Lower leg skin (tissue), 4 donors: Measurements from ENCODE around the gene OSBPL3. TPM values are rescaled to one million over a fixed set of nuclear protein-coding genes. Genes with fewer than 3 reads are reported as not detected.
A peak's percentile ranks its signal among the peaks of the same experiment; 100 is the strongest.

Source experiments
- DNase-seq, 2 donors: peaks; one replicate each; pipeline ENCODE4 v3.0.0-alpha.2; 2019; ENCODE audit warnings: low spot score in 2 of 2
- H3K4me3 ChIP-seq: fragments of 200-600 bp; sonication (generic); 2 replicates; pipeline ENCODE4 v1.5.1; 2017; ENCODE audit warnings: mild to moderate bottlenecking, low read depth; ENCODE audit not compliant: poor library complexity, severe bottlenecking
- CTCF ChIP-seq, 3 donors: fragments of 450-650 bp; IDR thresholded peaks; one replicate each; pipeline ENCODE4 v1.5.1; 2016; ENCODE audit warnings: antibody characterized with exemption in 3 of 3, mild to moderate bottlenecking in 3 of 3, moderate library complexity in 2 of 3
- POLR2A ChIP-seq, 2 donors: fragments of 450-650 bp; IDR thresholded peaks; one replicate each; pipeline ENCODE4 v1.6.1; 2016 to 2017; ENCODE audit warnings: antibody characterized with exemption in 2 of 2, mild to moderate bottlenecking in 1 of 2, moderate library complexity in 1 of 2
- WGBS, 2 donors: methylation state at CpG; one replicate each; pipeline ENCODE4 v1.1.5; 2018; 5-methylcytosine and 5-hydroxymethylcytosine counted together
- intact Hi-C: fragments of 100-400 bp; cut with DNase I; formaldehyde crosslinking; loops from one replicate; pipeline ENCODE4 v1.15.0; 2023; ENCODE audit warnings: low total_unique reads
- total RNA-seq, 4 donors: library from RNA; depleted of rRNA; stranded (reverse); fragments of >200 nt; gene quantifications; one replicate each; pipeline ENCODE4 v1.1.0, GENCODE V29; 2016

The OSBPL3 gene
- total RNA-seq, 4 donors from 2014 or later: 21.9 to 40.3 (median 23.7) TPM

DNA sequence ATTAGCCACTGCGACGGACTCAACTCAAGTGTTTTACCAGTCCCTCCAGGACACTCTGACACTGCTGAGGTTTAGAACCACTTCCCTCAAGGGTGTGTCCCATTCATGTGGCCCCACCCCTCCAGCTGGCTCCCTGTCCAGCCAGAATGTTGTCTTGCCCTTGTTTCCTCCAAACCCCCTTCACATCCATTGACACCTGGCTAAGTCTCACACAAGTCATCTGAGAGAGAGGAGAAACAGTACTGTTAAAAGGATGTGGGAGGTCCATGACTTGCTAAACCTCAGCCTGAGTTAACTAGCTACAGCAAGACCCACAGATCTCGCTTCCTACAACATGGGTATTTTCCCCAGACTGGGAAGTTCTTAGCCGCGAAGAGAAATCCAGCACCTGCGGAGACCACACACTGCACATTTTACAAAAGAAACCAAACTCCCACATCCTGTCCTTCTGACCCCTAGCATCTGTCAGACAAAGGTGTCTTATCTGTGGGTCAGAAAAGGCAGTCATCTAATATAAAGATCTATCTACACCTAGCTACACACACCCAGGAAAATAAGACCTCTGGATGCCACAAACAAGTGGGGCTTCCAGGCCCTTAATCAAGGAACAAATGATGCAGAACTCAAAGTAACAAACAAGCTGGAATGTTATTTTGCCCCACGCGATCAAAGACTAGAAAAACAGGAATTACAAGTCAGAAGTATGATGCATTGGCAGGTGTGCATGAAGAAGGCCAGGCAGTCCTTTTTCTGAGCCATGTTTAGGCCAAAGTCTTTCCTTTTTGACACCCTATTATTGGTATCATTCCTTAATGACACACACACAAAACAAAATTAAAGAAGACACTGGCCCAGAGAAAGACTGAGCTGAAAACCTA, 13.9 kb downstream of the OSBPL3 start:
- intact Hi-C loops: no loop called here
- TF ChIP-seq POLR2A (IDR thresholded peaks at IDR 0.05) (no peak), CTCF (IDR thresholded peaks at IDR 0.05) (no peak)
- WGBS, 2 donors: 32 to 53% methylated on average over 8 of the region's 8 CpGs
- DNase-seq: no peak
- no peak overlapping the region for H3K4me3 ChIP-seq

- H3K4me3 ChIP-seq: no peak overlapping the region
- TF ChIP-seq POLR2A (IDR thresholded peaks at IDR 0.05) (no peak), CTCF (IDR thresholded peaks at IDR 0.05) (no peak)
- WGBS, 2 donors: 86 to 87% methylated on average over 2 of the region's 2 CpGs
- no peak for DNase-seq
- intact Hi-C loops: no loop called here
These were observed 15.8 kb downstream of the OSBPL3 start for GRCh38 chr7:24964191-24964590.

GRCh38 chr7:24963218-24963617, 16.8 kb downstream of the OSBPL3 start:
- DNase-seq: peak in 1 of 2 donors; percentile 70
- no peak overlapping the region for H3K4me3 ChIP-seq
- WGBS, 2 donors: 75 to 76% methylated on average over 2 of the region's 2 CpGs
- TF ChIP-seq CTCF (IDR thresholded peaks at IDR 0.05) (no peak), POLR2A (IDR thresholded peaks at IDR 0.05) (no peak)
- intact Hi-C loops: no loop called here

GRCh38 chr7:24962418-24962962, 17.5 kb downstream of the OSBPL3 start:
- intact Hi-C loops: no loop called here
- TF ChIP-seq CTCF (IDR thresholded peaks at IDR 0.05) (no peak), POLR2A (IDR thresholded peaks at IDR 0.05) (no peak)
- WGBS, 2 donors: 41 to 46% methylated on average over 4 of the region's 4 CpGs
- DNase-seq: no peak
- H3K4me3 ChIP-seq: no peak overlapping the region

GRCh38 chr7:24959735-24960485, 20.1 kb downstream of the OSBPL3 start:
- no peak overlapping the region for H3K4me3 ChIP-seq
- 91 to 93% methylated on average over 6 of the region's 6 CpGs for WGBS, 2 donors
- intact Hi-C loops: no loop called here
- no peak for TF ChIP-seq CTCF (IDR thresholded peaks at IDR 0.05)
- TF ChIP-seq POLR2A (IDR thresholded peaks at IDR 0.05): no peak
- DNase-seq: no peak
